8988T (cell line): ENCODE measurements around the gene RCAN1.
"Not testable (repeated sequence)": the region's sequence is repeated elsewhere in the genome, so short reads cannot be mapped to it uniquely, and the experiment has no call there.

Experiments used
- DNase-seq: peaks from one replicate; pipeline ENCODE4 v3.0.0; 2011

Gene RCAN1

GRCh38 chr21:34513129-34513675 lies 101.7 kb downstream of the RCAN1 start:
- DNase-seq: no peak

DNA sequence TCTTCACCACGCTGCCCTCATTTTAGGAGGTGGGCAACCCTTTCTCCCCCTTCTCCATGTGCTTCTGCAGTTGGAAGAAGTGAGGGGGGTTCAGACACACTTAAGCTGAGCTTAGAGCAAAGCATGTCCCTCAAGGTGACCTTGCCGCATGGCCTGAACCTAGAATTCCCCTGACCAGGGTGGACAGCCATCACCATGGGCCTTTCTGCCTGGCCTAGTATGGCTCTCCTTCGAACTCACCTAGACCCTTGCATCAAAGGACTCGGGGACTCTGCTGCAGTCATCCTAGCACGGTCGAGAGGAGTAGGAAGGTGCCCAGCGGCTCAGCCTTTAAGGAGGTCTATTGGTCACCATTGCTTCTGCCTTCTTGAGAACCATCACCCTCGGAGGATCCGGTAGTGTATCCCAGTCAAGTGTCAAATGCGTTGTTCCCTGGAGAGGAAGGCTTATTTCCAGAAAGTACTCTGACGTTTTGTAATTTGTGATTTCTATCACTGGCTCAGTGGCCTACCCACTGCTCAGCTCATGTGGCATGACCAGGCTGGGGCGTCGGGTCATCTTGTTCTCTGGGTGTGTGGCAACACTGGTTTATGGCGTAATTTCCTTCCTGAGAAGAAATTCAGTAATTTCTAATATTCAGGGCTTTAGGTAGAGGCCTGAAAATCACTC lies 103.0 kb downstream of the RCAN1 start, which contains the start of gene KCNE1:
TSS of gene KCNE1 (minus strand) at position 424 of the 669 bp plus-strand sequence. CDS start 62,576 bp downstream, outside the sequence.
- no peak for DNase-seq

- no peak for DNase-seq
Measured at GRCh38 chr21:34511181-34511580, 103.7 kb downstream of the RCAN1 start.

GRCh38 chr21:34510148-34511142 lies 104.5 kb downstream of the RCAN1 start:
- peak; percentile 53 for DNase-seq

- no peak for DNase-seq
Measured at GRCh38 chr21:34509151-34509550, 105.8 kb downstream of the RCAN1 start.

DNA sequence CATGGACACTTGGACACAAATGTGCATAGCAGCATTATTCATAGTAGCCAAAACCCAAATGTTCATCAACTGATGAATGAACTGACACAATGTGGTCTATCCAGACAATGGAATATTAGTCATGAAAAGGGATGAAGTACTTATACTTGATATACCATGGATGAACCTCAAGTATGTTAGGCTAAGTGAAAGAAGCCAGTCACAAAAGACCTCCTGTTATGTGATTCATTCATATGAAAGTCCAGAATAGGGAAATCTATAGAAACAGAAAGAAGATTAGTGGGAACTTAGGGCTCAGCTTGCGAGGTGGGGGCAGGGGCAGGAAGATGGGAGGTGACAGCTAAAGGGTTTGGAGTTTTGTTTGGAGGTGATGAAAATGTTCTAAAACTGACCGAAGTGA lies 110.3 kb downstream of the RCAN1 start:
- no peak for DNase-seq

DNA sequence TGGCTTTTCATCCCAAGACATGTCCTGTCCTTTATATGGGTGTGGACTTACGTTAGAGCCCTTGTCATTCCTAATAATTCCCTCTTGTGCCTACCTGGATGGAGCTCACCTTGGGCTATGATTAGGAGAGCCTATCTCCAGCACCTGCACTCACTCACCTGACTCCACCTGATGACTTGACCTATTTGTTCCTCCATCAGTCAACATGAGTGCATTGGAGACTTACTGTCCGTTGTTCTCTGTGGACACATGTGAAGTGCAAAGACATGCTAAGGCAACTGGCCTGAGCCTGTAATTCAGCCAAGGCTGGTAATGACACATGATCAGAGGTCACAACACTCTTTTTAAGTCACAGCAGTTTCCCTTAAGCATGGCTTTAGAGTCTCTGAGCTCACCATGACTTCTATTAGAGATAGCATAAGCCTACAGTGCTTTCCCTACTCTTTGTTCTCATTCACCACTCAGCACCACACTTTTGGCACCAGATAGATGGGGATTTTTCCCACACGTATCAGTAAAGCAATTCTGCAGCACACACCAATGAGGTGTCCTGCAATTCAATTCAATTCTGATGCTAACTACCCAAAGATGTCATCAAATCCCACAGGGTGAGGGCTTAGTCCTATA lies 112.3 kb downstream of the RCAN1 start:
- no peak for DNase-seq

DNA sequence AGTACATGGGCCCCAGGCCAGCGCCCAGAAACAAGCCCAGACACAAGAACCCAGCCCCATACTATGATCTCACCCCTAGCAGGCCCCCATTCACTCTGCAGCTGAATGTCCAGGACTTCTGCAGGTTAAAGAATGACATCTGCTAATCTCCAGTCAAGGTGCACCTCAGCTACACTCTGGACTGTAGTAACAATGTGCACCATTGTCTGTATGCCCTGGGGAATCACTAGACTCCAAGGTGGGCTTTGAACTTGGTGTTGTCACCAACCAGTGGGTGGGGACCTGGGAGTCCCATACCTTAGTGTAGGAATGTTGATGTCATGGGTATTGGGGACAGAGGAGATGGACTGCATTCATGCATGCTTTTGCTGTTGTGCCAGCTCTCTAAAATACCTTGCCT lies 113.2 kb downstream of the RCAN1 start:
- no peak for DNase-seq

- DNase-seq: no peak
Measured at GRCh38 chr21:34500191-34500590, 114.7 kb downstream of the RCAN1 start.

DNA sequence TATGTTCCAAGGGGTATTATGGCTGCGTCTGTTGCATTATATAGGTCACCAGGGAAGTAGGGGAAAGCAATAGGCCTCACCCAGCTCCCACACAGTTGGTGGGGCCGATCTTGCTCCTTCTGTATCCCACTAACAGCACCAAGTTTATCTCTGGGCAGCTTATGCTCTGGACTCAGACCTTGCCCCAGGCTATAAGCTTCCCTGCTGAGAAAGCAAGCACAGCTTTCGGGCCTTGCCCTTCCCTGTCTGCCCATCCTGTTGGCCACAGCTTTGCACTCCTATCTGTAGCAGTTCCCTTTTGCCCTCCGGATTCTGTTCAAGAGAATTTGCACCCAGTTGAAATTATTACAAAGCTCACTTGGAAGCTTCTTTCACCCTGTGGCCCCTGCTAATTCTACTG lies 115.8 kb downstream of the RCAN1 start:
- DNase-seq: no peak

DNA sequence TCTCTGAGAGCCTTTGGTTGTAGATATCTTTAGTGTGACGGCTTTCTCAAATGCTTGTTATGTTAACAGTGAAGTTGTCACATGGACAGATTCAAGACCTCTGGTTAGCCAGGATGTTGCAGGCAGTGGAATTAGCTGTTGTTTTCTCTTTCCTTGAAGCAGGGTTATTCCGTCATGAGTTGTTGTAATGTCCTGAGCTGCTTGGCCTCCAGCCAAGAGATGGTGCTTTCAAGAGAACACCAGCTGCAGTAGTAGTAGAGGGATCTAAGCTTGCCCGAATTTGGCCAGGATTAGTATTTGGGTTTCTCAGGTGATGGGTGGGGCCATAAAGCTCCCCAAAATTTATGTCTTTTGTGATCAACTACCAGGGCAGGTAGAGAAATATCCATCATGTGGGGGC lies 116.3 kb downstream of the RCAN1 start:
- DNase-seq: no peak

DNA sequence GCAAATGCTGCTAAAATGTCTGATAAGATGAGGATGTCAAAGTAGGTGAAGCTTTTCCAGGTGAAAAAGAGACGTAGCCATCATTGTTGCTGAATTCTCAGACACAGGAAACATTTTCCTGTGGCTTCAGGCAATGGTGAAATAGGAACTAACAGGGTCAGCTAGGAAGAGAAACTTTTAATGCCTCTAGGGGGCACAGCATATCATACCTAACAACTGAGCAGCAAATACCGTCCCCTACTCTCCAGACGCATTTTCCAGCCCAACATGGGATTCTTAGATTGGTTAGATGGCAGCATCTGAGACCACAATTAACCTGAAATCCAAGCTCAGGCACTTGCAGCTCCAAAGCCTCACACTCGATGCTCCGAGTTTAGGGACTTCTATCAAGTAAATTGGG lies 131.1 kb downstream of the RCAN1 start:
- not testable (repeated sequence) for DNase-seq

- not testable (repeated sequence) for DNase-seq
Measured at GRCh38 chr21:34483435-34483834, 131.5 kb downstream of the RCAN1 start.

DNA sequence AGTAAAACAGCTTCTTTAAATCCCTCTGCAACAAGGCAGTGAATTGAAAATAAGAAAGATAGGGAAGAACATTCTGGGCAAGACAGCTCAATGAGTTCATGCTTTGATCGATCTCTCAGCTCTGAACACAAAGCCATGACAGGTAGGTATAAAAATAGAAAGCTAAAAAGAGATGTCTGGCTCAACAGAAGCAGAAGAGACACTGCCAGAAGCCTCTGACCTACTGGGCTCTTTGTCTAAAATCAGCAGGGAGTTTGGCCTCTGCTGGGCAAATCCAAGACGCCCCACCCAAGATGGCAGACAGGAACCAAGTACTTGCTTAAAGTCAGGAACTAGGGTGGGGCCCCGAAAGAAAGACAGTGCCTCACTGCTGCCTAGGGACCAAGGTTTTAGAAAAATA lies 147.6 kb downstream of the RCAN1 start:
- DNase-seq: not testable (repeated sequence)
